Type B pancreatic cell (in vitro differentiated cells): ENCODE data around the gene C1QTNF9. TPM values are rescaled to one million over a fixed set of nuclear protein-coding genes. Genes with fewer than 3 reads are reported as not detected.
"Not testable (repeated sequence)": the region's sequence is repeated elsewhere in the genome, so short reads cannot be mapped to it uniquely, and the experiment has no call there.

Experiments
- DNase-seq: peaks from one replicate; pipeline ENCODE4 v3.0.0; 2021; ENCODE audit warnings: mixed read lengths; ENCODE audit not compliant: unreplicated experiment; ENCODE audit errors: extremely low spot score
- H3K27ac Mint-ChIP-seq: 2 replicates; pipeline ENCODE4 v1.8.0; 2021; ENCODE audit warnings: mild to moderate bottlenecking, mixed read lengths
- H3K27me3 Mint-ChIP-seq: 2 replicates; pipeline ENCODE4 v1.8.0; 2021; ENCODE audit warnings: mixed read lengths
- H3K36me3 Mint-ChIP-seq: 2 replicates; pipeline ENCODE4 v1.8.0; 2021; ENCODE audit warnings: mixed read lengths
- H3K4me1 Mint-ChIP-seq: one replicate; pipeline ENCODE4 v1.8.0; 2021; ENCODE audit warnings: mixed read lengths; ENCODE audit not compliant: unreplicated experiment
- H3K4me3 Mint-ChIP-seq: 2 replicates; pipeline ENCODE4 v1.8.0; 2021; ENCODE audit warnings: mild to moderate bottlenecking, mixed read lengths
- H3K9me3 Mint-ChIP-seq: 2 replicates; pipeline ENCODE4 v1.8.0; 2021; ENCODE audit warnings: mixed read lengths
- total RNA-seq: library from RNA; stranded (reverse); gene quantifications from 2 replicates; pipeline ENCODE4 v1.2.1, GENCODE V29; 2021; ENCODE audit warnings: low replicate concordance
- TF ChIP-seq, protein P1 (sequence below): fragments of 200-600 bp; sonication (generic); conservative IDR thresholded peaks from 2 replicates; pipeline ENCODE4 v1.5.0; 2021; ENCODE audit warnings: antibody characterized with exemption, mild to moderate bottlenecking

Gene C1QTNF9
- total RNA-seq, 1 donor from 2014 or later: not detected

DNA sequence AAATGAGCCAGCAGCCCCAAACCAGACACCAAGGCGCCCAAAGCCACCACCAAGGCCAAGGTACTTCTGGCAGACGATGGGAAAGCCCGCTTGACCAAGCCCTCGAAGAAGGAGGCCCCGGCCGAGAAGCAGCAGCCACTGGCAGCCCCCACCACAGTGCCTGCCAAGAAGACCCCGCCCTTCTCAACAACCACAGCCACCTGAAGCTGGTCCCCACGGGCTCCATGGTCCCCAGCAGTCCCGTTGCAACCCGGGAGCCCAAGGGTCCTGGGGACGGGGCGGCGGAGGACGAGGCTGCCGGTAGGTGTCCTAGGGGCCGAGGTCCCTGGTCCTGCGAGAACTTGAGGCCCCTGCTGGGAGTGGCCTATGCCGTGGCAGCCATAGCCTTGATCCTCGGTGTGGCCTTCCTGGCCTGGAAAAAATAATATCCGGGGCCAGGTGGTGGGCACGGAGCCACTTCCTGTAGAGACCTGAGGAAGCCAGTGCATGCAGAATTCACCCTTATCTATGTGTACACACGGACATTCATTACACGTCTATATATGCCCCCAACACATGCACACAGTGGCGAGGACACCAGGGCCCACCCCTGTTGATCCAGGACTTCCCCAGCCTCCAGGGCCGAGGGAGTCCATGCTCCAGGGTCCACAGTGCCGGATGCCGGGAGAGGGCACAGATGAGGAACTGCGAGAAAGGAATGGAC, 13.8 kb downstream of the C1QTNF9 start:
- TF ChIP-seq, protein P1, sequence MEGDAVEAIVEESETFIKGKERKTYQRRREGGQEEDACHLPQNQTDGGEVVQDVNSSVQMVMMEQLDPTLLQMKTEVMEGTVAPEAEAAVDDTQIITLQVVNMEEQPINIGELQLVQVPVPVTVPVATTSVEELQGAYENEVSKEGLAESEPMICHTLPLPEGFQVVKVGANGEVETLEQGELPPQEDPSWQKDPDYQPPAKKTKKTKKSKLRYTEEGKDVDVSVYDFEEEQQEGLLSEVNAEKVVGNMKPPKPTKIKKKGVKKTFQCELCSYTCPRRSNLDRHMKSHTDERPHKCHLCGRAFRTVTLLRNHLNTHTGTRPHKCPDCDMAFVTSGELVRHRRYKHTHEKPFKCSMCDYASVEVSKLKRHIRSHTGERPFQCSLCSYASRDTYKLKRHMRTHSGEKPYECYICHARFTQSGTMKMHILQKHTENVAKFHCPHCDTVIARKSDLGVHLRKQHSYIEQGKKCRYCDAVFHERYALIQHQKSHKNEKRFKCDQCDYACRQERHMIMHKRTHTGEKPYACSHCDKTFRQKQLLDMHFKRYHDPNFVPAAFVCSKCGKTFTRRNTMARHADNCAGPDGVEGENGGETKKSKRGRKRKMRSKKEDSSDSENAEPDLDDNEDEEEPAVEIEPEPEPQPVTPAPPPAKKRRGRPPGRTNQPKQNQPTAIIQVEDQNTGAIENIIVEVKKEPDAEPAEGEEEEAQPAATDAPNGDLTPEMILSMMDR: no peak
- H3K4me3 Mint-ChIP-seq: no peak overlapping the region
- no peaks in the 10 kb centered on the region for H3K36me3 Mint-ChIP-seq
- no peak for DNase-seq
- H3K27me3 Mint-ChIP-seq: peaks cover 14% of the 10 kb centered on the region
- H3K4me1 Mint-ChIP-seq: no peaks in the 10 kb centered on the region
- no peak overlapping the region for H3K27ac Mint-ChIP-seq
- no peaks in the 10 kb centered on the region for H3K9me3 Mint-ChIP-seq

DNA sequence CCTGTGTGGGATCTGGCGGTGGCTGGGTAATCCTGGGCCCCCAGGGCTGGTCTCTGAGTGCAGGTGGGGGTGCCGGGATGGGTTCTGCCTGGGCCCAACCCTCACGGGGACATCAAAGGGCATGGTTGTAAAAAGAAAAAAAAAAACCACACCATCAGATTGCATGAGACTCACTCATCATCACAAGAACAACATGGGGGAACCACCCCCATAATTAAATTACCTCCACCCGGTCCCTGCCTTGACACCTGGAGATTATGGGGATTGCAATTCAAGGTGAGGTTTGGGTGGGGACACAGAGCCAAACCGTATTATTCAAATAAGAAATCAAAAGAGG, 14.3 kb downstream of the C1QTNF9 start:
- TF ChIP-seq, protein P1: no peak
- Mint-ChIP-seq H3K27ac (no peak overlapping the region), H3K4me3 (no peak overlapping the region), H3K9me3 (no peaks in the 10 kb centered on the region), H3K27me3 (peaks cover 18% of the 10 kb centered on the region), H3K4me1 (no peaks in the 10 kb centered on the region), H3K36me3 (no peaks in the 10 kb centered on the region)
- no peak for DNase-seq

DNA sequence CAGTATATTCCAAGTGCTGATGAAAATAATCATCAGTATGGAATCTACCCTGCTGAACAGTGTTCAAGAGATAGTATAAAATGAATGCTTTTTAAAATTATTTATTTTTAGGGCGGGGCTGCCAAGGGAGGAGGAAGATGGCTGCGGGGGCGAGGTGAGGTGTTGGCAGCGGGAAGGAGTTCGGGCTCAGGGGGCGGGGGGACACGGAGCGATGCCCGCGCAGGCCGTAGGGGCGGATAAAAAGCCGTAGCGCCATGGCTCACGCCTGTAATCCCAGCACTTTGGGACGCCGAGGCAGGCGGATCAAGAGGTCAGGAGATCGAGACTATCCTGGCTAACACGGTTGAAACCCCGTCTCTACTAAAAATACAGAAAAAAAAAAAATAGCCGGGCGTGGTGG, 18.2 kb downstream of the C1QTNF9 start:
- not testable (repeated sequence) for H3K27ac Mint-ChIP-seq, H3K9me3 Mint-ChIP-seq, DNase-seq, H3K36me3 Mint-ChIP-seq, H3K4me1 Mint-ChIP-seq, H3K4me3 Mint-ChIP-seq
- peaks cover 22% of the 10 kb centered on the region for H3K27me3 Mint-ChIP-seq

DNA sequence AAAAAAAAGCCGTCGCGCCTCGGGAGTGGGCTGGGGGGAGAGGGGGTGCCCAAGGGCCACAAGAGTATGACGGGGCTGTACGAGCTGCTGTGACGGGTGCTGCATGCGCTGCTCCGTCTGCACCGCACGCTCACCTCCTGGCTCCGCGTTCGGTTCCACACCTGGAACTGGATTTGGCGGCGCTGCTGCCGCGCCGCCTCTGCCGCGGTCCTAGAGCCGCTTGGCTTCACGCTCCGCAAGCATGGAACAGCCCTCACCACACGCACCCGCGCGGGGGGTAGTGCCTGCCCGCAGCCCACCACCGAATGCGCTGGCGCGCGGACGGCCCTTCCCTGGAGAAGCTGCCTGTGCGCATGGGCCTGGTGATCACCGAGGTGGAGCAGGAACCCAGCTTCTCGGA, 18.8 kb downstream of the C1QTNF9 start:
- no peaks in the 10 kb centered on the region for H3K4me1 Mint-ChIP-seq

DNA sequence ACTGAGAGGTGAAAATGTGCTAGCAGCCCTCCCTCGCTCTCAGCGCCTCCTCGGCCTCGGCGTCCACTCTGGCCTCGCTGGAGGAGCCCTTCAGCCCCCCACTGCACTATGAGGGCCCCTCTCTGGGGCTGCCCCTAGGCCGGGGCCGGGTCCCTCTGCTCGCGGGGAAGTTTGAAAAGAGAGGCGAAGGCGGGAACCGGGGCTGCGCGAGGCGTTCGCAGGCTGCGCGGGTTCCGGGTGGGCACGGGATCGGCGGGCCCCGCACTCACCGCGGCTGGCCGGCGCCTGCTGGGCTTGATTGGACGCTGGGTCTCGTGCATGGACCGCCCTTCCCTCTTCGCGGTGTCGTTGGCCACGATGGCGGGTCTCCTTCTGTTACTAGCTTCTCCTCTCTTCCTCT, 29.3 kb downstream of the C1QTNF9 start:
- Mint-ChIP-seq H3K27ac (no peak overlapping the region), H3K9me3 (no peaks in the 10 kb centered on the region), H3K36me3 (no peaks in the 10 kb centered on the region), H3K4me3 (no peak overlapping the region), H3K27me3 (peaks cover 9% of the 10 kb centered on the region), H3K4me1 (no peaks in the 10 kb centered on the region)
- TF ChIP-seq, protein P1: no peak
- DNase-seq: no peak

More for the DNA sequence above, 18.8 kb downstream of the C1QTNF9 start:
- no peak for DNase-seq
- H3K4me3 Mint-ChIP-seq: no peak overlapping the region
- TF ChIP-seq, protein P1: no peak
- peaks cover 21% of the 10 kb centered on the region for H3K27me3 Mint-ChIP-seq
- no peaks in the 10 kb centered on the region for H3K36me3 Mint-ChIP-seq
- no peaks in the 10 kb centered on the region for H3K9me3 Mint-ChIP-seq
- no peak overlapping the region for H3K27ac Mint-ChIP-seq

DNA sequence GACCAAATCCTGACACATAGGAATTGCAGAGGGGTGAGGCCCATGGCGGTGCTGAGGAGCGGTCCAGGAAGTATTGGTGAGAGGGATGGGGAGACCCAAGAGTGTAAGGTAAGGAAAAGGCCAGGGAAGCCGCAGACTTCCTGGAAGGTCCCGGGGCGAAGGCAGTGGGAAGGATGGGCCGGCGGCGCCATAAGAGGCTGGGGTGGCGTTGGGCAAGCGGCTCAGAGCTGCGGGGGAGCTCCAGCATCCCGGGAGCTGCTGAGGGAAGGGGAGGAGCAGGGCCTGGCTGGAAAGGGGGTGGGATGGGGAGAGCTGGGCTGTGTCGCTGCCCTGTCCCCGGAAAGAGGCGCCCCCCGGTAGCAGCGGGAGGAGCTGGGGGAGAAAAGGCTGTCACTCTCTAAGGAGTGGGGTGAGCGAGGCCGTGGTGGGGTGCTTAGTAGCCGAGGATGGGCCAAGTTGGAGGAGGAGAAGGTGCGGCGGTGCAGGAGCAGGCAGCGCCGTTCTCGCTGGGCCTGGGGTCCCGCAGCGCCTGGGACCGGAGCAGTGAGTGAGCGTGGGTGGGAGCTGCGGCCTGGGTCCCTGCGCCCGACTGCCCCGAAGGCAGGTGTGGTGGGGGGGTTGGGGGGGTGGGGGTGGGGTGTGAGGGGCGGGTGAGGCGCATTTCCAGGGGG, 30.7 kb downstream of the C1QTNF9 start:
- H3K4me1 Mint-ChIP-seq: no peaks in the 10 kb centered on the region
- TF ChIP-seq, protein P1: no peak
- H3K9me3 Mint-ChIP-seq: no peaks in the 10 kb centered on the region
- H3K36me3 Mint-ChIP-seq: no peaks in the 10 kb centered on the region
- no peak for DNase-seq
- no peak overlapping the region for H3K27ac Mint-ChIP-seq
- H3K4me3 Mint-ChIP-seq: no peak overlapping the region
- peaks cover 8% of the 10 kb centered on the region for H3K27me3 Mint-ChIP-seq
